ENCODE data around the gene AARS2.

DNA sequence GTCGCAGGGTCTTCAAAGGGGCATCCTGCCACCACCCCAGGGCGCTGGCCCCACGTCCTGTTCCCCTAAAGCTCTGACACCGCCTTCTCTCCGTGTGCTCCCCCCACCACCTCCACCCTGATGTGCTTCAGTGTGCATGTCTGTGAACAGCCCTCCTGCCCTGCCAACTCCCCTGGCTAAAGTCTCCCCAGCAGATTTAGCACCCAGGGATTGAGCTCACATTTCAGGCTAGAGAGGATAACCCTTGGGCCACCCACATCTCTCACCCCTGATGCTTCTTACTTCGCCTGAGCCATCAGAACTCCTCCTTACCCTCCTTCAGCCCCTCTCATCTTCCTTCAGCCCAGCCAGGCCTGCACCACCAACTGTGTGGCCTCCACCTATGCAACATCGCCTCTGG, 35.4 kb downstream of the AARS2 start:
- TF ChIP-seq, protein P1, sequence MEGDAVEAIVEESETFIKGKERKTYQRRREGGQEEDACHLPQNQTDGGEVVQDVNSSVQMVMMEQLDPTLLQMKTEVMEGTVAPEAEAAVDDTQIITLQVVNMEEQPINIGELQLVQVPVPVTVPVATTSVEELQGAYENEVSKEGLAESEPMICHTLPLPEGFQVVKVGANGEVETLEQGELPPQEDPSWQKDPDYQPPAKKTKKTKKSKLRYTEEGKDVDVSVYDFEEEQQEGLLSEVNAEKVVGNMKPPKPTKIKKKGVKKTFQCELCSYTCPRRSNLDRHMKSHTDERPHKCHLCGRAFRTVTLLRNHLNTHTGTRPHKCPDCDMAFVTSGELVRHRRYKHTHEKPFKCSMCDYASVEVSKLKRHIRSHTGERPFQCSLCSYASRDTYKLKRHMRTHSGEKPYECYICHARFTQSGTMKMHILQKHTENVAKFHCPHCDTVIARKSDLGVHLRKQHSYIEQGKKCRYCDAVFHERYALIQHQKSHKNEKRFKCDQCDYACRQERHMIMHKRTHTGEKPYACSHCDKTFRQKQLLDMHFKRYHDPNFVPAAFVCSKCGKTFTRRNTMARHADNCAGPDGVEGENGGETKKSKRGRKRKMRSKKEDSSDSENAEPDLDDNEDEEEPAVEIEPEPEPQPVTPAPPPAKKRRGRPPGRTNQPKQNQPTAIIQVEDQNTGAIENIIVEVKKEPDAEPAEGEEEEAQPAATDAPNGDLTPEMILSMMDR (IDR thresholded peaks at IDR 0.05; ENCODE audit: poor library complexity), result no peak
- TF ChIP-seq EZH2 (IDR thresholded peaks at IDR 0.05; ENCODE audit: borderline replicate concordance), result no peak

Data from hepatocyte (in vitro differentiated cells).